ENCODE results near the gene TNMD. TPM values are rescaled to one million over a fixed set of nuclear protein-coding genes. Genes with fewer than 3 reads are reported as not detected.
A peak's percentile ranks its signal among the peaks of the same experiment; 100 is the strongest.

Gene TNMD
- total RNA-seq, 1 donor from 2014 or later = not detected

GRCh38 chrX:100623001-100623400 is 38.3 kb downstream of the TNMD start:
- Mint-ChIP-seq H3K27ac (ENCODE audit: unreplicated experiment) (no peak overlapping the region), H3K27me3 (ENCODE audit: unreplicated experiment) (no peaks in the 10 kb centered on the region), H3K4me3 (ENCODE audit: unreplicated experiment) (no peak overlapping the region), H3K9me3 (ENCODE audit: unreplicated experiment) (no peaks in the 10 kb centered on the region), H3K36me3 (ENCODE audit: low read depth, unreplicated experiment) (no peaks in the 10 kb centered on the region), H3K4me1 (ENCODE audit: unreplicated experiment) (peaks cover 6% of the 10 kb centered on the region)
- no peak for DNase-seq (ENCODE audit: low spot score)
- no peak for TF ChIP-seq CTCF (IDR thresholded peaks at IDR 0.05; ENCODE audit: unreplicated experiment)

- Mint-ChIP-seq H3K4me1 (ENCODE audit: unreplicated experiment) (peaks cover 6% of the 10 kb centered on the region), H3K4me3 (ENCODE audit: unreplicated experiment) (no peak overlapping the region), H3K27me3 (ENCODE audit: unreplicated experiment) (no peaks in the 10 kb centered on the region), H3K36me3 (ENCODE audit: low read depth, unreplicated experiment) (no peaks in the 10 kb centered on the region), H3K9me3 (ENCODE audit: unreplicated experiment) (no peaks in the 10 kb centered on the region), H3K27ac (ENCODE audit: unreplicated experiment) (no peak overlapping the region)
- no peak for TF ChIP-seq CTCF (IDR thresholded peaks at IDR 0.05; ENCODE audit: unreplicated experiment)
- DNase-seq (ENCODE audit: low spot score) = no peak
Measured at GRCh38 chrX:100625985-100626491, 41.3 kb downstream of the TNMD start.

- DNase-seq (ENCODE audit: low spot score) = no peak
- Mint-ChIP-seq H3K9me3 (ENCODE audit: unreplicated experiment) (no peaks in the 10 kb centered on the region), H3K4me1 (ENCODE audit: unreplicated experiment) (peaks cover 7% of the 10 kb centered on the region), H3K4me3 (ENCODE audit: unreplicated experiment) (peak overlapping the region; percentile 56), H3K27me3 (ENCODE audit: unreplicated experiment) (peaks cover 3% of the 10 kb centered on the region), H3K27ac (ENCODE audit: unreplicated experiment) (no peak overlapping the region), H3K36me3 (ENCODE audit: low read depth, unreplicated experiment) (no peaks in the 10 kb centered on the region)
- TF ChIP-seq CTCF (IDR thresholded peaks at IDR 0.05; ENCODE audit: unreplicated experiment) = no peak
Measured at GRCh38 chrX:100635040-100635439, 50.3 kb downstream of the TNMD start.

GRCh38 chrX:100635989-100636320 is 51.2 kb downstream of the TNMD start:
- no peak for TF ChIP-seq CTCF (IDR thresholded peaks at IDR 0.05; ENCODE audit: unreplicated experiment)
- peaks cover 7% of the 10 kb centered on the region for H3K4me1 Mint-ChIP-seq (ENCODE audit: unreplicated experiment)
- H3K4me3 Mint-ChIP-seq (ENCODE audit: unreplicated experiment) = peak overlapping the region; percentile 99
- no peaks in the 10 kb centered on the region for H3K36me3 Mint-ChIP-seq (ENCODE audit: low read depth, unreplicated experiment)
- H3K27ac Mint-ChIP-seq (ENCODE audit: unreplicated experiment) = peak overlapping the region; percentile 30
- H3K9me3 Mint-ChIP-seq (ENCODE audit: unreplicated experiment) = no peaks in the 10 kb centered on the region
- DNase-seq (ENCODE audit: low spot score) = no peak
- H3K27me3 Mint-ChIP-seq (ENCODE audit: unreplicated experiment) = peaks cover 3% of the 10 kb centered on the region

GRCh38 chrX:100636321-100636991 is 51.7 kb downstream of the TNMD start, which contains the start of gene TSPAN6:
TSPAN6 (minus strand) TSS chrX:100636806; CDS start chrX:100636694, 112 bp downstream.
- peak within 1 kb of the TSS; percentile 99 for H3K4me3 Mint-ChIP-seq (ENCODE audit: unreplicated experiment)
- DNase-seq (ENCODE audit: low spot score) = peak; percentile 73
- no peaks in the 10 kb centered on the region for H3K36me3 Mint-ChIP-seq (ENCODE audit: low read depth, unreplicated experiment)
- H3K27me3 Mint-ChIP-seq (ENCODE audit: unreplicated experiment) = peaks cover 3% of the 10 kb centered on the region
- peak within 1 kb of the TSS; percentile 98 for H3K27ac Mint-ChIP-seq (ENCODE audit: unreplicated experiment)
- no peaks in the 10 kb centered on the region for H3K9me3 Mint-ChIP-seq (ENCODE audit: unreplicated experiment)
- TF ChIP-seq CTCF (IDR thresholded peaks at IDR 0.05; ENCODE audit: unreplicated experiment) = peak; percentile 51
- H3K4me1 Mint-ChIP-seq (ENCODE audit: unreplicated experiment) = peaks cover 7% of the 10 kb centered on the region
